ENCODE results near the gene WDFY4. TPM values are rescaled to one million over a fixed set of nuclear protein-coding genes. Genes with fewer than 3 reads are reported as not detected.

The WDFY4 gene
- total RNA-seq, 1 experiment from 2014 or later, result not detected

DNA sequence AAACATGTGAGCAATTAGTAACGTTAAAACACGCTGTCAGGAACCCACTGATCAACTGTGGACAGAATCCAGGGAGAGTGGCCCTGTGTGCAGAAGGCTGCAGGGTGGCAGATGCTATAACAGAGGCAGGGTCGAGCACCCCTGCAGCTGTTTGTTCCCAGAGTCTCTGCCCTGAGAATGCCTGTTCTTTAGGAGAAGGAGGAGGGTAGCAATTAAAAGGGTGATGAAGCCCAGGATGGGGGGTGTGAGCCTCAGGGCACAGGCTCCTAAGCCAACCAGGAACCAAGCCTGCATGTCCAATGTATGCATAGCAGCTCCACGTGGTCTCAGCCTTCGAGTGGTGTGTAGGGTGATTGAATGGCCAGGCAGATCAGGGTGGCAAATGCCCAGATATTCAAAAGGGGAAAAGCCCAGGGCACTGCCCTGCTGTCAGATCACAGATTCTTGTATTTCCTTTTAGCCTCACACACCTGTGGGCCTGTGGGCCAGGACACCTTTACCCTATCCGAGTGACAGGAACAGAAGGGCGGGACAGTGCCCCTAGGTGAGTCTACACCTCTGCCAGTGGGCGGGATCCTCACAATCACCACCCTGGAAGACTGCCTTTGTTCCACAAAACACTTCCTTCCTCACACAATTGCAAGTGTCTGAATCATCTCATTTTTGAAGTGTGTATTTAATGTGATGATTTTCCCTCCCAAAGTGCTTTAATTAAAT lies 7.3 kb downstream of the WDFY4 start:
- DNase-seq (ENCODE audit: low spot score), result no peak

DNA sequence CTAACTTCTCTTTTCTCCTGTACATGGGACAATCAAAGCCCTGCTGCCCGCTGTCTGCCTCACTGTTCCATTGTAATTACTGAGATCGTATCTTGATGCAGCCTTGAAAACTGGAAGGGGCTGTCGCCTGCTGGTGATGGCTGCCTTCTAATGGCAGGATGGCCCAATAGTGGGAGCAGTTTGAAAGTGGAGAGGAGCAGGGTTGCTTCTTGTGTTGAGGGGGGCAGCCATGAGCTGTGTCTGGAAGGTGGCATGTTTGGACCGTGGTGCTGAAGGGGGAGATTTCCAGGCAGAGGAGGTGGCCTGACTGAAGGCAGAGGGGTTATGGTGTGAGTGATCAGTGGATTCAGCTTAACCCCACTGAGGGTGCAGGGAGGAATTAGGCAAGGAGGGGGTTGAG lies 8.1 kb downstream of the WDFY4 start:
- DNase-seq (ENCODE audit: low spot score), result no peak

DNA sequence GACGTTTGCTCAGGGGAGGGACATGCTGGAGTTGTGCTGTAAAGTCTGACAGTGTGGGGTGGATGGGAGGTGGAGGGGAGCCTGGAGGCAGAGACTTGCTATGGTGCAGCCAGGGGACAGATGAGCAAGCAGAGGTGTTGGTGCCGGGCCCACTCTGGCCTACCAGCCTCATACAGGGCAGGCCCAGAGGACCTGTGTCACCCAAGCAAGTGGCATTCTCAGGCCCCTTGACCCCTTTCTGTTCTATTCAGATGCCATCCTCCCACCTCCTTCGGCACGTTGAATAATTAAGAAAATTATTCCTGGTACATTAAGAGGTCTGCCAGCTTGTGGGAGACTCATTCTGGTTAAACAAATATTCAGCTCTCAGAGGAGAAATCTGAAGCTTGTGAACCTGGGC lies 8.5 kb downstream of the WDFY4 start:
- DNase-seq (ENCODE audit: low spot score), result no peak

DNA sequence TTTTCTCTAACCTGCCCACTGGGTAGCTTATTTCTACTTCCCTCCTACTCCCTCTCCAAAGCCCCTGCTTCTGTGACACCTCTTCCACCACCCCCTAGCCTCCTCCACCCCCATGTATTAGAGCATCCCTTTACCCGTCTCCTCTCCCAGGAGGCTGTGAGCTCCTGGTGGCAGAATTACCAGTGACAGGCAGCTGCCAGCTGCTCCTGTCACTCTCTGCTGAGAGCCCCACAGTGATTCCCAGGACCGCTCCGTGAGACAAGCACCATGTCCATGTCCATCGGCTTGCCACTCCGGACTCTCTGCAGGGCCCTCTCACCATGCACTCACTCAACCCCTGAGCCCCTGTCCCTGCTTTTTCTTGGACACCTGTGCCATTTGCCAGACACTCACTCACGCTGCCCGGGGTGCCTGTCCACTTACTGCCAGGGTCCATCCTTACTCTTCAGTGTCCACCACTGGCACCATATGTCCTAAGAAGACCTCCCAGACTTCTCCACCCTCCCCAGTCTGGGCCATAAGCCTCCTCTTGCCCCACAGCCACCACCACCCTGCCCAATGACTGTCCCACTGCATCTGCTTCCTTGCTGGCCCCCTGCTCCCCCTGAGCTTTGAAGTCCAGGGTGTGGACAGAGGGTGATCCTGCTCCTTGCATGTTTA lies 9.8 kb downstream of the WDFY4 start:
- DNase-seq (ENCODE audit: low spot score), result no peak

DNA sequence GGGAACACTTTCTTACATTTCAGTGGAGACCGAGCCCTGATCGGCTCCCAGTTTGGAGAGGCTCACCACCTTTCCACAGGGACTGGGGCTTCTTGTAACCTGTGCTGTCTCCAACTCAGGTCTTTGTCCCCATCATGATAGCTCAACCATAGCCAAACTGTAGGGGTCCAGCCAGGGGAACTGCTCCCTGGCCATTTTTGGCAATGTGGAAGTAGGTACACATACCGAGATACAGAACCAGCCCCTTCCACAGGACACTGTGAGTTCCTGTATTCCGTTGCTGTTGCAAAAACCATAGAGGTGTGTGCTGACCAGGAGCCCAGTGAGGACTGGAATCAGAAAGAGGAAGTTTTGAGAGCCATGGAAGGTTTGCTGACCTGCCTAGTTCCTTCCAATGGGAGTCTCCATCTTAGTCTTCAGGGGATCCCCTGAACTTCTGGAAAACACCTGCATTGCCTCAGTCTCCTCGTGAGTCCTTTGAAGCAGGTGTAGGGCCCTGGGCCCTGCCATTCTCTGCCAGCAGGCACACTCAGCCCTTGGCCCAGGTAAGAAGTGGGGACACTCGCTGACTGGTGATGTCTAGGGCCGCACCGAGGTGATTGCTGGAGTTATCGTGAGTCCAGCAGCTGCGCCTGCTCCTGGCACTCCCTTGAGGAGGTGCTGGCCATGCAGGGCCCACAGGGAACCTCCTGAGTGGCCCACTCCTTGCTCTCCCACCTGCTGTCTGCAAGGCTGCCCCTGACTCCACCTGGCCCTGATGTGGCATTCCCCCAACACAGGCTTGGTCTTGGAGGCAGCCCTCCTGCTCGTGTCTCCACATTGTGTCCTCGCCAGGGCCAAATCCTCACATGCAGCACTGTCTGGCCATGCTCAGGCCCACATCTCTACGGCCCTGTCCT lies 11.2 kb downstream of the WDFY4 start:
- DNase-seq (ENCODE audit: low spot score), result no peak

DNA sequence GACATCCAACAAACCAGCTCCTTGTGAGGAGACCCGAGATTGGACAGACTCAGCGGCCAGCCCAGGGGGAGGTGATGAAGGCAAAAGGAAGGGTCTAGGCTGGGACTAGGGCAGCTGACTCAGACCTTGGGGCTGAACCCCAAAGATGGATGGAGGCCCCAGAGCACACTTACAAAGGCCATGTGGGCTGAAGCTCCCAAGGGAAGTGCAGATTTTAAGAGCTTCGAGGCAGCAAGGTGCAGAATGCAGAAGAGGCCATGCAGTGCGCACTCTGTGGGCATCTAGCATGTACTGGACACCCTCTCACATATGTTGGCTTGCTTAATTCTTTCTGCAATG lies 11.8 kb downstream of the WDFY4 start:
- no peak for DNase-seq (ENCODE audit: low spot score)

DNA sequence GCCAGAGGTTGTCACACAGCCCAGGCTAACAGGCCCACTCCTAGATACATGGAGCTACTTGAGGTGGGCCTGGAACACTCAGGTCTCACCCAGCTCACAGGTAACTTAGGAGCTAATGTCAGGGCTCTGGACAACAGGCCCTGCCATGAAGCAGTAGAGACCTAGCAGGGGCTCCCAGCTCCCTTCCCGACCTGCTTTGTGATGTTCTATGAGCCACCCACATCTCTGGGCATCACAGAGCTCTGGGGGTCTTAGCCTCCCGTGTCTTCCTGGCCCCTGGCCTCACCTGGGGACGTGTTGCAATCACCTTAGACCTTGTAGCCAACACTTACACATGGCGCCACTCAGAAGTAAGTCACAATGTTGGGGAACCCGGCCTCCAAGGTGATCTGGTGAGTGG lies 12.4 kb downstream of the WDFY4 start:
- no peak for DNase-seq (ENCODE audit: low spot score)

DNA sequence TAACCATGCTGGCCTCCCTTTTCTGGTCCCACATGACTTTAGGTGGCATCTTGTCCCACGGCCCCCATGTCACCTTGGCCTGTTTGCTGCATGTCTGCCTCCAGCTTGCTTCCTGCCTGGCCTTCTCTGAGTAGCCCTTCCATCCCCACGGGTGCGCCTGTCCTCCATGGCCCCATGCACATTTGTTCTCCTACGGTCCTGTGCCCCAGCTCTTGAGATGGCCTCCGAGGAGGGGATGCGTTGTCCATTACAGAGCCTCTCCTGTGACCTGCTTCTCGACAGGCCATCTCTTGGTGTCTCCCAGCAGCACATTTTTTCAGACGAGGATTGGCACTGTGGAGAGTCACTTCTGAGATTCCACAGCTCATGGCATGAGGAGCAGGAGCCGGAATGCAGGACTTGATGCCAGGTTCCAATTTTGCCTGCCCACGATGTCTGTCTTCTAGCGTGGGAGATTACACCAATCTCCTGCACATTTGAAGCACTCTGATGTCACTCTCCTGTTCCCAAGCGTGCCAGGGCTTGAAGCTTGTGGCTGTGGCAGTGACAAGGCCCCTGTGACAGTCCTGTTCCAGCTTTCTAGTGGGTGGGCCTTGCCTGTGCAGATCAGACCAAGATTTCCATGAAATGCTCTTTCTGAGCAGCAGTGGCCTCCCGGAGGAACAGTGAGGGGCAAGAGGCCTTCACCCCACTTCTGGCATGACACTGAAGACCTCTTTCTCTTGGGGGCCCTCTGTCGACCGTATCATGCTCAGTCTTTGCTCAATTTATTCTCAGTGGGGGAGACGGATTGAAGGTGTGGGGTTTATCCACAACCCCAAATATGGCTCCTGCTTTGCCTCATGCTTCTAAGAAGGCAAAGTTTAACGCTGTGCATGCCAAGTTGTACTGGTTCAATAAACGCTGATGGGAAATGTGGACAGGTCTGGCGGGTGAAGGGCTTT lies 13.4 kb downstream of the WDFY4 start:
- DNase-seq (ENCODE audit: low spot score), result no peak

DNA sequence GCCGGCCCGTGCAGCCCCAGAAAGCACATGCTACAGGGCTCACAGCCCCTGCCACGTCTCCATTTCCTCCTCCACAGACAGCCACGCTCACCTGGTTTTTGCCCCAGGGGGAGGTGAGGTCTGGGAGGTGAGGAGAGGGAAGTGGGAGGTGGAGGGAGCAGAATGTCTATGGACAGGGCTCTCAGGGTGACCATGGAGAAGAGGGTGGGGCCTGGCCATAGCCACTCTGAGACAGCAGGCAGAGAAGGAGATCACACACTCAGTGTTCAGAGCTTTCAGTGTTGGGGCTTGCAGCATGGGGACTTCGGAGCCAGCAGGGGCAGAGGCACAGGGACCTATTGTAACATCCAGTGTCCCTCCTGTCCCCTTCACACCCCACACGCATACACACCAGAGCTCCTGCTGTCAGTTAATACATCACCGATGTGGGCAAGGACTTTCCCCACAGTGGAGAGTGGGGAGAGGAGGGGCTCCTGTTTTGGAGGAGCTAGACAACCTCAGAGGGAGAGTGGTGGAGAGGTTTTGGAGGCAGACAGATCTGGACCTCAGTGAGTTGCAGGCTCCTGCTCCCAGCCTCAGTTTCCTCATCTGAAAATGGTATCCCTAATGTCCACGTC lies 14.4 kb downstream of the WDFY4 start:
- DNase-seq (ENCODE audit: low spot score), result no peak

DNA sequence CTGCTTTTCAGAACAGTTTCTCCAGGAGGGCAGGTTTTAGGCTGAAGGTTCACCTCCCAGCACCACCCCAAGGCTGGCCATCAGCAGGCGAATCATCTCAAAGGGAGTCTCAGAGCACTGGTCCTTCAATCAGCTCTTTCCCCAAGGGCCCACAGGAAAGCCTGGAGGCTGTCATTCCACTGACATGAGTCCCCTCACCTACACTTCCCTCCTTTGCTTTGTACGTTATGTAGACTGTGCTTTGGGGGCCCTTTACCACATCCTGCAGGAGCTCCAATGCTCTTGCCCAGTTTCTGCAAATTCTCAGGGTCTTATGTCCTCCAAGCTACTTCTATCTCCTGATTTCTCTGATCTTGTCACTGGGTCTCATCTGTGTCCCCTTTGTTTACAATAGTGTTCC lies 15.4 kb downstream of the WDFY4 start:
- no peak for DNase-seq (ENCODE audit: low spot score)

DNA sequence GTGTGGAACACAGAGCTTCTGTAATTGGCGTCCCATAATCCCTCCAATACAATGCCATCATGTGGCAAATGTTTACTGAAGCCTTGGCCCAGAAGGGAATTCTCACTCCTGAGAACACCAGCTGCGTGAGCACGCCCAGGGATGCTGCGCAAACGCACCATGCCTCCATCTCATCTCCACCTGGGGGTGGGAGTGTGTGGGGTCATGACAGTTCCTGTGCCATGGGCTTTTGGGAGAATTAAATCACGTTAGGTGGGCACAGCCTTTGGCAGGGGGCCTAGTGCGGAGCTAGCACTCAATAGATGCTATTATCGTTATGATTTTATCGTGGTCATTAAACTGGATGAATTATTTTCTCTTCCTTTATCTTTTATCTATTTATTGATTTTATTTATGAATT lies 15.8 kb downstream of the WDFY4 start:
- DNase-seq (ENCODE audit: low spot score), result no peak

DNA sequence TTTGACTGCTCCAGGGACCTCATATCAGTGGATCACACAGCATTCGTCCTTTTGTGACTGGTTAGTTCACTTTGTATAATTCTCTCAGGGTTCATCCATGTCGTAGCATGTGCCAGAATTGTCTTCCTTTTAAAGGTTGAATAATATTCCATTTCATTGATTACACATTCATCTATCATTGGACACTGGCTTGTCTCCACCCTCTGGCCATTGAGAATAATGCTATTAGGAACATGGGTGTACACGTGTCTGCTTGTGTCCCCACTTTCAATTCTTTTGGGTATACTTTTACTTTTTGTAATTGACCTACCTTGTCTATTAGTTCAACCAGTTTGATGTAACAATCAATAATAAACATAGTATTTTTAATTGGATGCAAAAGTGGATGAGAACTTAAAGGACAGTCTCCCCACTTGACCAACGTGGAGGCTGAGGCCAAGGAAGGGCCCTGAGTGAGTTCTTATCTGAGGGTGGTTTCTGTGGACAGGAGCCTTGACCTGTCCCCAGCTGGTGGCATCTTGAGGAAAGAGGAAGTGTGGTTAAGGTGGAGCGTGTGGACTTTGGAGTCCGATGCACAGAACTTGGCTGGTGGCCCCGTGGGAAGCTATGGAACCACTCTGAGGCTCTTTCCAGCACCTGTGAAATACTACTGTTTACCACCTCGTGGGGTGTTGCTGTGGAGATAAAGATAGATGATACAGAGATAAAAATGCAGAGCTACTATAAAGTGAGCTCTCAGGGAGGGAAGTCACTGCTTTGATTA lies 16.6 kb downstream of the WDFY4 start:
- DNase-seq (ENCODE audit: low spot score), result no peak

DNA sequence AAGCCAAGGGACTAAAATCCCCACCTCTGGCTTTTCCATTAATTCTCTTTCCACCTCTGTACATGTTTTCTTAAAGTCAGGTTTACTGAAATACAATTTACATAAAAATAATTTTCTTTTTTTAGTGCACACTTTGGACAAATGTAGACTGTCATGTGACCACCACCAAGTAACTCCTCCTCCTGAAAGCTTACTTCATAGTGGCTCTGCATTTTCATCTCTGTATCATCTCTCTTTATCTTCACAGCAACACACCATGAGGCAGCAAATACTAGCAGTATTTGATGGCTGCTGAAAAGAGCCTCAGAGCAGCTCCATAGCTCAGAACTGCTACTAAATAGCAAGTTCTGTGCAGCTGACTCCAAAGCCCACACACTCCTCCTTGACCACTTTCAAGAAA lies 17.3 kb downstream of the WDFY4 start:
- no peak for DNase-seq (ENCODE audit: low spot score)

DNA sequence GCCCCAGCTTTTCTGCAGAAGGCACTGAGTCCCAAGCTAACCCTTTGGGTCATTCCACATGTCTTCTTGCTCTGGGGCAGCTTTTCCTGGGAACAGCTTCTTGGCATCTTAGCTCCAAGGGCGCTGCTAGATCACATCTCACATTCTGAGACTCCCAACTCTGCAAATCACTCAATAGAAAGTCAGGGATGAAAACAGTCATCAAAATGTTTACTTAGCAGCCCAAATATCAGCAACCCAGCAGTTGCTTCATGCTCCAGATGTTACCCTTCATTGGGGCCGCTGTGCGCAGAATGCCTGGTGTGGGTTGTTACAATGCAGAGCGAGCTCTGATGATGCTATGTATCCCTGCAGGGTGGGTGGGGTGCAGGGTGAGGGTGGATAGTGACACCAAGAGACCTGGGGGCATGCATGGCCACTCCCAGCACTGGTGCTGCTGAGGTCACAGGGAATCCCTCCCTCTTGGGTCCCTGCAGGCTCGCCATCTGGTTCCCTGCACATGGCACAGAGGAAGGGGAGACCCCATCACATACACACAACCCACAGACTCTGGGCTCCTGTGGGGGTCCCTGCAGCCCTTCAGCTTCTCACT lies 19.0 kb downstream of the WDFY4 start:
- DNase-seq (ENCODE audit: low spot score), result no peak

DNA sequence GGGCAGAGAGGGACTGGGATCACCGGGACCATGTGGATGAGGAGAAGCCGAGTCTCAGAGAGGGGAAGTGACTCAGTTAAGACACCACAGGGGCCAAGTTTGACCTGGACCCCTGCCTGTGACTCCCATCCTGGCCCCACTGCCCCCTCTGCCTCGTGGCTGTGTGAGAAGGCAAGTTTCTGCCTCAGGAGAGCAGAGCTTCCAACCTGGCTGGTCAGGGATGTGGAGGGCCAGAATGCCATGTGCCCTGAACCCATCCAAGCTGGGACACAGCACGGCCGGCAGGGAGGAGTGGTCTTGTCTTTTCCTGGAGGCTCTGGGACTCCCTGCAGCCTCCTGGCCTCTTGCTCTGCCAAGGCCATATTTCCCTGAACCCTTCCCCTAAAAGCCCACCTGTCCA lies 19.5 kb downstream of the WDFY4 start:
- no peak for DNase-seq (ENCODE audit: low spot score)

DNA sequence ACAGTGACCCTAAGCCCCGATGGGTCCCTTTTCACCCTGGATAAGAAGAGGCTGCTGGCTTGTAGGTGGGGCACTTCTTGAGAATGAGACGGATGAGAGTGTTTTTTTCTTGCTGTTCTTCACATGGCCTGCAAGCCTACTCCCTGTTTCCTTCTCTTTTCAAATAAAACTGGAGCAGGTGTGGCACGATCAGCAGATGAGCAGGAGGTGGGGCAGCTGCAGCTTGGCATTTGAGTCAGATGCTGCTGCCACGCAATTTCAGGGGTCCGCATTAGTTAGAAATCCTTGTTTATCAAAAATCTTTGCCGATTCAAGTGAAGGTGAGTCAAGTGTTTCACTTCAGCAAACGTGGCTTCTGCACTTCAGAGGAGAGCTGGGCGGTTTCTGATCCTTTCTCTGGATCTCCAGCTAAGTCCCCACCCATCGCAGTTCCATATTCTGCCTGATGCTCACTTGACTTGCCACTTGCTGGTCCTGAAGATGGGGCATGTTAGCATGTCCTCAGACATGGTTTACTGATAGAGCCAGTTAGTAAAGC lies 20.8 kb downstream of the WDFY4 start:
- DNase-seq (ENCODE audit: low spot score), result no peak

DNA sequence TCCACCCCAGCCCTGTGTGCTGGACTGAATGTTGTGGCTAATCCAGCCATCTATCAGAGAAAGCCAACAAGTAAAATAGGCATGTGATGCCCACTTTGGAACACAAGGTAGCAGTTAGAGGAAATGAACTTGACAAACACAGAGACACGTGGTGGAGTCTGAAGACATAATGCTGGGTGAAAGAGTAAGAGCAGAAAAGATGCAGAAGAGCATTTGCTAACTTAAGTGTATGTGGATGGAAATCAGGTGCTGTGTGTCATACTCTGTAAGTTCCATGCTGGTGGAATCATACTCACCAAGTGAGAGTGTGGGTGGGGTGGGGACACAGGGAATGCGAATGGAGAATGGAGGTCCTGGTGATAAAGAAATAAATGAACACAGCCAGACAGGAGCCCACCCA lies 22.8 kb downstream of the WDFY4 start:
- DNase-seq (ENCODE audit: low spot score), result no peak

DNA sequence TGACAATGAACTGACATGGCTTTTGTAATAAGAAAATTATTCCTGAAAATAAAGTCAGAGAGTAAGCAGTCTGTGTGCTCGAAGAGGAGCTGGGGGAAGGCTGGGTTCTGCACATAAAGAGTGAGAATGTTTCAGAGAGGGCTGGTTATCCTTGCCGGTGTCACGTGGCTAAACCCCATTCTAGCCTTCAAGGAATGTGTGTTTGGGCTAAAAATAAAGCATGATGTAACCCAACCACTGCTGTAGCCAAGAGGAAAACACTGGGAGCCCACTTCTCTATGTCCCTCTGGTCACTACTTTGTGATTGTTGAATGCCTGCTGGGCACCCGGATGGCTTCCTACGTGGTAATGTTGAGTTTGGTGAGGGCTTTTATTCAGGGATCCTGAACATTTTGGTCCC lies 23.5 kb downstream of the WDFY4 start:
- no peak for DNase-seq (ENCODE audit: low spot score)

DNA sequence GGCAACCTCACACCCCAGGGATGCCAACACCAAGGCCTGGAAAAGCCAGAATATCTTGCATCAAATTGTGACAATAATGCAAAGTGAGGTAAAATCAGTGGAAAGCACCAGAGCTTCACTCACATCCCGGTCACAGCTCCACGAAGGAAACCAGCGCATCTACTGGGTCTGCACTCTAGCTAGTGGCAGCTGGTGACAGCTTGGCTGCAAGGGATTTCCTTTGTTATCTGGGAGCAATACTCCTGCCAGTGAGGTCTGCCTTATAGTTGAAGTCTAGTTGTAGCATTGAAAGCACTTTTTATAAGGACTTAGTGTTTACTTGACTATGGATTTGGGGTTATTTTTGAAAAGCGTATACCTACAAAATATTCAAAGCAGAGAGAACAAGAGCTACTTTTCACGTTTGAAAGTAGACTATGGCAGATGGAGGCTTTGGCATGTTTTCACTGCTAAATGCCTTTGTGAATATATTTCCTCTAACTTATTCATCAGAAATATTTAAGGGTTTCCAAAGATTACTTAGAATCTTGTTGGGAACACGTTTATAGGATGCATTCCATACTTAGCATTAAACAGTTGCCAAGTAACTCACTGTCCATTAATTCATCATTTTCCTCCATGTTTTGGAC lies 26.1 kb downstream of the WDFY4 start:
- DNase-seq (ENCODE audit: low spot score), result no peak

All from A172 (cell line).